Left kidney (tissue), 2 donors: ENCODE data around the gene HPN. TPM values are rescaled to one million over a fixed set of nuclear protein-coding genes. Genes with fewer than 3 reads are reported as not detected.
A peak's percentile ranks its signal among the peaks of the same experiment; 100 is the strongest.

Experiments
- DNase-seq: peaks from one replicate; pipeline ENCODE4 v3.0.0-alpha.2; 2013
- polyA plus RNA-seq: library from polyadenylated mRNA; unstranded; fragments of 120-200 nt; gene quantifications from one replicate; pipeline ENCODE4 v1.2.1, GENCODE V29; 2013; ENCODE audit not compliant: insufficient read length

HPN gene
- polyA plus RNA-seq, 1 donor, result 89.0 TPM

- DNase-seq, result no peak
Observed at GRCh38 chr19:35104361-35104760, 62.8 kb downstream of the HPN start.

GRCh38 chr19:35105047-35105410 is 63.5 kb downstream of the HPN start:
- DNase-seq, result no peak

- DNase-seq, result no peak
Observed at GRCh38 chr19:35105411-35106290, 64.1 kb downstream of the HPN start.

GRCh38 chr19:35106291-35106583 is 64.7 kb downstream of the HPN start:
- no peak for DNase-seq

GRCh38 chr19:35106898-35107541 is 65.5 kb downstream of the HPN start:
- no peak for DNase-seq

GRCh38 chr19:35107545-35107944 is 66.0 kb downstream of the HPN start:
- no peak for DNase-seq

- DNase-seq, result no peak
Observed at GRCh38 chr19:35108730-35109129, 67.2 kb downstream of the HPN start.

GRCh38 chr19:35109395-35110112 is 68.0 kb downstream of the HPN start:
- DNase-seq, result no peak

- DNase-seq, result no peak
Observed at GRCh38 chr19:35110974-35111373, 69.5 kb downstream of the HPN start.

- DNase-seq, result no peak
Observed at GRCh38 chr19:35112995-35113688, 71.6 kb downstream of the HPN start.

- DNase-seq, result peak; percentile 82
Observed at GRCh38 chr19:35114353-35115176, 73.0 kb downstream of the HPN start.

- no peak for DNase-seq
Observed at GRCh38 chr19:35115177-35115951, 73.8 kb downstream of the HPN start, which contains the start of gene FXYD3. TSS of gene FXYD3 (plus strand) at chr19:35115823. CDS start at chr19:35119377, 3,554 bp downstream.

Other genes starting within 250 kb of the HPN start
- gene ZNF30, start 114.8 kb upstream of the HPN start, polyA plus RNA-seq, result 9.6 TPM
- gene ZNF792, start 77.5 kb upstream of the HPN start, polyA plus RNA-seq, result 6.3 TPM
- gene GRAMD1A, start 41.4 kb upstream of the HPN start, polyA plus RNA-seq, result 62.1 TPM
- gene SCN1B, start 11.3 kb upstream of the HPN start, polyA plus RNA-seq, result 0.96 TPM
- 18.6 TPM for gene FXYD3, start 74.1 kb downstream of the HPN start, polyA plus RNA-seq
- gene LGI4, start 93.3 kb downstream of the HPN start, polyA plus RNA-seq, result 2.3 TPM
- gene FXYD1, start 97.1 kb downstream of the HPN start, polyA plus RNA-seq, result 18.6 TPM
- 0.58 TPM for gene FXYD7, start 101.5 kb downstream of the HPN start, polyA plus RNA-seq
- 15.0 TPM for gene FXYD5, start 113.0 kb downstream of the HPN start, polyA plus RNA-seq
- gene FAM187B, start 187.0 kb downstream of the HPN start, polyA plus RNA-seq, result not detected
- gene LSR, start 207.3 kb downstream of the HPN start, polyA plus RNA-seq, result 46.0 TPM
- gene USF2, start 227.2 kb downstream of the HPN start, polyA plus RNA-seq, result 174 TPM
- gene HAMP, start 240.8 kb downstream of the HPN start, polyA plus RNA-seq, result 0.53 TPM